Measurements from ENCODE around the gene EEF1AKMT3. TPM values are rescaled to one million over a fixed set of nuclear protein-coding genes. Genes with fewer than 3 reads are reported as not detected.

EEF1AKMT3 gene
- total RNA-seq, 2 experiments from 2014 or later: 3.8 to 4.1 TPM

DNA sequence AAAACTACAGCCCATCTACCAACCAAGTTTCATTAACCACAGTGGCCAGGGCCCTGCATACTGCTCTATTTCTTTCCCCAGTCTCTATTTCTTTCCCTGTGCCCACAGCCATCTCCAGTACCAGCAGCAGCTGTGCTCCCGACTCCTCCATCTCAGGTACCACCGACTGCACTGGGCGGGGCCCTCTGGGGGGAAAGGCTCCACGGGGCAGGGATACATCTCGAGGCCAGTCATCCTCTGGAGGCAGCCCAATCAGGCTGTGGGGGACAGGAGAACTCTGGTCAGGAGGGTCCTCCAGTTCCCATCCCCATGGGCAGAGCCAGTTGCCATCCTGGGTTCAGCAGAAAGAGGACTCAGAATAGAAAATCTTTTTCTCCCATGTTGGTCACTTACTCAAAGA lies 23.4 kb upstream of the EEF1AKMT3 start:
- peaks cover 23% of the 10 kb centered on the region for H3K36me3 Mint-ChIP-seq
- POLR2A ChIA-PET: interaction anchor here (0.6 to 1.0 kb wide), 2 partner anchors 27 to 29 kb away, joined by 3 to 6 read pairs; no protein-coding TSS in a partner anchor
- no peaks in the 10 kb centered on the region for H3K27me3 Mint-ChIP-seq
- ATAC-seq (ENCODE audit: low read depth) (no peak), DNase-seq (no peak)
- H3K4me1 Mint-ChIP-seq: peaks cover 45% of the 10 kb centered on the region
- H3K27ac Mint-ChIP-seq: no peak overlapping the region
- H3K4me3 Mint-ChIP-seq: no peak overlapping the region
- no peaks in the 10 kb centered on the region for H3K9me3 Mint-ChIP-seq

DNA sequence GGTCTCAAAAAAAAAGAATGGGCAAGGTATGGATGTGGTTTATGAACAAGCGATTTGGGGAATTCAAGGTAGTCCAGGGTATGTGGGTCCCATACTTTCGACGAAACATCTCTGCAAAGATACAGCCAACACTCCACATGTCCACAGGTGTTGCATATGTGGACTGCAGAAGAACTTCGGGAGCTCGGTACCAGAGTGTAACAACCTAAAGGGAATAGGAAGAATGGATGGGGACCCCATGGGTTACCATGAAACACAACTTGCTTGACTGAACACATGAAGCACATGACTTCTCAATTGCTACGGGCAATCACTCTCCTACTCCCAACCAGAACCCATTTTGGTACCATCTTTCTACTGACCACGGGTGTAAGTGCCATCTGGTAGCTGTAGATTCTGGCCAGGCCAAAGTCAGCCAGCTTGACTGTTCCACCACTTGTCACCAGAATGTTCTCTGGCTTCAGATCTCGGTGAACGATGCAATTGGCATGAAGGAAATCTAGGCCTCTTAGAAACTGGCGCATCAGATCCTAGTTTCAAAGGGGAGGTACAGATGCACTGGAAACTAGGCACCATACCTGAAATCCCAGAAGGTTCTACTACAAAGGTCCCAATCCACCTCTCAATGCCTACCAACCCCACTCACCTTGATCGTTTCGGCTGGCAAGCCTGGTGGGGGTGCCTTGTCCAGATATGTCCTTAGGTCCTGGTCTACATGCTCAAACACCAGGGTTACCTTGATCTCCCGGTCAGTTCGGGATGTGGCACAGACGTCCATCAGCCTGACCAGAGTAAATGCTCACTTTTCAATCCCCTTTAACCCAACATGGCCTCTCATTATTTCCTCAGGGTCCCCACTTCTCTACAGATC lies 21.6 kb upstream of the EEF1AKMT3 start:
- POLR2A ChIA-PET: interaction anchor here (0.6 kb wide), 1 partner anchor 82 kb away, joined by 3 read pairs; no protein-coding TSS in a partner anchor
- H3K36me3 Mint-ChIP-seq: peaks cover 23% of the 10 kb centered on the region
- ATAC-seq (ENCODE audit: low read depth): no peak
- DNase-seq: no peak
- H3K4me3 Mint-ChIP-seq: peak overlapping the region; percentile 93
- H3K27me3 Mint-ChIP-seq: no peaks in the 10 kb centered on the region
- peak overlapping the region; percentile 83 for H3K27ac Mint-ChIP-seq
- no peaks in the 10 kb centered on the region for H3K9me3 Mint-ChIP-seq
- H3K4me1 Mint-ChIP-seq: peaks cover 41% of the 10 kb centered on the region

DNA sequence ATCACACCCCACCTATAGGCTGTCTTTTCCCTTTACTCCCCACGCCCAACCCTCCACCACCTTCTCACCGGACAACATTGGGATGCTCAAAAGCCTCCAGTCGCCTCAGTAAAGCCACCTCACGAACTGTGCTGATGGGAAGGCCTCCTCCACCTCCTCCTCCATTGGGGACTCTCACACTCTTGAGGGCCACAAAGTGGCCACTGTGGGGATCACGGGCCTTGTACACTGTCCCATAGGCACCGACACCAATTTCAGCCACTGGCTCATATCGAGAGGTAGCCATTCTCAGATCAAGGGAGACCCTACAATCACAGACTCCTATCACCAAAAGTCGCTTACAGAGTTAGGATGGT lies 21.0 kb upstream of the EEF1AKMT3 start:
- Mint-ChIP-seq H3K36me3 (peaks cover 23% of the 10 kb centered on the region), H3K27me3 (no peaks in the 10 kb centered on the region), H3K4me1 (peaks cover 36% of the 10 kb centered on the region), H3K4me3 (peak overlapping the region; percentile 93), H3K9me3 (no peaks in the 10 kb centered on the region), H3K27ac (peak overlapping the region; percentile 83)
- POLR2A ChIA-PET: interaction anchor here (0.6 to 1.2 kb wide), 3 partner anchors 10 to 144 kb away, joined by 3 to 10 read pairs (median 3); no protein-coding TSS in a partner anchor
- DNase-seq (no peak), ATAC-seq (ENCODE audit: low read depth) (no peak)

DNA sequence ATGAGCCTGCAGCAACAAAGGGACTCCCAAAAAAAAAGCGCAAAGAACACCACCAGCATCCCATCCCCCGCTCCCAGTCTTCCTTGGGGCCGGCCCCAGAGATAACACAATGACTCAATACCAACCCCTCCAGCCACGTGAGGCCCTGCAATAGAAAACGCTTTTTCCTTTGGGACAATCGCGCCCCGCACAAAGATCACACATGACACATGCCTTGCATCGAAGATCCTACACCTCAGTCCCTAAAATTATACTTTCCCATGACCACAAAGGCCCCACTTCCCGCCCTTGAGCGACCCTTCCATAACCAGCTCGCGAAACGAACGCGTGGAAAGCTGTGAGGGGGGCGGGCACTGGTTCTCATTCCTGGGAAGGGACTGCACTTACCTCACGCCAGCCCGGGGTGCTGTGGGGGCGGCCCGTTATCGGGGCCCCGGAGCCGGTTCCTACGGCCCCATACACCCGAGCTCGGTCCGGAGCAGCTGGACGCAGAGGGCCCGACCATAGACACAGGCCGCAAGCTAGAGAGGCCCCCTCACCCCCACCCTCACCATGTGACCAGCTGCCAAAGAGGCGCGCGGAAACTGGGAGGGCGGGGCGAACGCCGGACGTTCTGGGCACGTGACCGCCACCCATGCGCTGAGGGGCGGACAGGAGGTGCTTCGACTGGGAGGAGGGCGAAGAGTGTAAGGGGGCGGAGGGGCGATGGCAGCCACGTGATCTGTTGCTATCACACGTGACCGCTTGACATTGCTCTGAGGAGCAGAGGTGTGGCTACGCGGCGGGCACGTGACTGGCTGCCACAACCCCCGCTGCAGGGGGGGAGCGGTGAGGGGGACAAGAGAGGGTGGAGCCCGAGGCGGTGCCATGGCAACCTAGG lies 20.4 kb upstream of the EEF1AKMT3 start, which contains the start of gene CDK4:
TSS of gene CDK4 (minus strand) at position 523 of the 880 bp plus-strand sequence. CDS start 593 bp downstream, outside the sequence.
- peak within 1 kb of the TSS; percentile 93 for H3K4me3 Mint-ChIP-seq
- DNase-seq (peak; percentile 99), ATAC-seq (ENCODE audit: low read depth) (peak; percentile 77)
- H3K9me3 Mint-ChIP-seq: no peaks in the 10 kb centered on the region
- POLR2A ChIA-PET: interaction anchor here (0.6 to 1.2 kb wide), 5 partner anchors 10 to 272 kb away, joined by 3 to 10 read pairs (median 3); partner anchors contain the start of genes ARHGAP9, EEF1AKMT3 and METTL1
- peaks cover 23% of the 10 kb centered on the region for H3K36me3 Mint-ChIP-seq
- H3K4me1 Mint-ChIP-seq: peaks cover 40% of the 10 kb centered on the region
- H3K27ac Mint-ChIP-seq: peak within 1 kb of the TSS; percentile 83
- no peaks in the 10 kb centered on the region for H3K27me3 Mint-ChIP-seq

DNA sequence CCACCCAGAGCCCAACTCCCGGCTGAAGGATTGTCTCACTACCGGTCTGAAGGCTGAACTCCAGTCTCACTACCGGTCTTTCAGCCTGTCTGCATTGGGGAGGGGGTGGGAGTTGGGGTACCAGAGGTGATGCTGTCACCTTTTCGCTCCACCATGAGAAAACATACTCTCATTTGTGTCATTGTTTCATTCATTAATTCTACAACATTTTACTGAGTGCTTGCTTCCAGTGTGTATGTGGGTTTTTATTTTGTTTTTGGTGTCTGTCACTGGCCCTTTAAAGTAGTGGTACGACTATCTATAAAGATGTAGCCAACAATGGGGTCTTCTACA lies 19.8 kb upstream of the EEF1AKMT3 start:
- POLR2A ChIA-PET: interaction anchor here (0.7 to 1.2 kb wide), 4 partner anchors 11 to 273 kb away, joined by 3 to 10 read pairs (median 3); partner anchors contain the start of genes ARHGAP9, EEF1AKMT3 and METTL1
- Mint-ChIP-seq H3K4me3 (peak overlapping the region; percentile 93), H3K9me3 (no peaks in the 10 kb centered on the region), H3K27me3 (no peaks in the 10 kb centered on the region), H3K36me3 (peaks cover 20% of the 10 kb centered on the region), H3K27ac (peak overlapping the region; percentile 83), H3K4me1 (peaks cover 41% of the 10 kb centered on the region)
- no peak for DNase-seq
- no peak for ATAC-seq (ENCODE audit: low read depth)

DNA sequence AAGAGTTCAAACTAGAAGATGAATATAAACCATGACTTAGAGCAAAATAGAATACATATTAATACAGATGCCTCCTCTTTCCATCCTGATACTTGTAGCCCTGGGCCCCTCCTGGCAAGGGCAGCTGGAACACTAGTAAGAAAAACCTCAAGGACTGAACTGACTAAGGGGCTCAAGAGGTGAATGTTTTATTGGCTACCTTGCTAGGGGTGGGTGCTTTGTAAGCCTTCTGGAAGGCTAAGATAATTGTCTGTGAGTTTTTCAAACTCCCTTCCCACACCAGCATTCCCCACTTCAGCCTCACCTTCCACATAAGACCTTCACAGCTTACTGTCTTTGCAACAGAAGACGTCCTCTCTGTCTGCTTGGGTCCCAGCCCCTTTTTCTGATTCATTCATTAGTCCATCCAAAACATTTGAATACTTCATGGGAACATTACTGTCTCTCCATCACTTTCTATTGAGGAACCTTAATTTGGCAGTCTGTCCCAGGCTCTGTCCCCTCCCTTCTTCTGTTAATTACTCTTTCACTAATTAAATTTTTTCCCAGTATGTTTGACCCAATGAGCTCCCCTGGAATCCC lies 18.6 kb upstream of the EEF1AKMT3 start:
- Mint-ChIP-seq H3K4me3 (peak overlapping the region; percentile 87), H3K36me3 (peaks cover 20% of the 10 kb centered on the region), H3K27ac (peak overlapping the region; percentile 85), H3K4me1 (peaks cover 41% of the 10 kb centered on the region), H3K9me3 (no peaks in the 10 kb centered on the region), H3K27me3 (no peaks in the 10 kb centered on the region)
- POLR2A ChIA-PET: interaction anchor here (0.8 to 1.0 kb wide), 2 partner anchors 9 to 12 kb away, joined by 3 to 4 read pairs; partner anchors contain the start of genes CYP27B1 and TSPAN31
- DNase-seq (no peak), ATAC-seq (ENCODE audit: low read depth) (no peak)

DNA sequence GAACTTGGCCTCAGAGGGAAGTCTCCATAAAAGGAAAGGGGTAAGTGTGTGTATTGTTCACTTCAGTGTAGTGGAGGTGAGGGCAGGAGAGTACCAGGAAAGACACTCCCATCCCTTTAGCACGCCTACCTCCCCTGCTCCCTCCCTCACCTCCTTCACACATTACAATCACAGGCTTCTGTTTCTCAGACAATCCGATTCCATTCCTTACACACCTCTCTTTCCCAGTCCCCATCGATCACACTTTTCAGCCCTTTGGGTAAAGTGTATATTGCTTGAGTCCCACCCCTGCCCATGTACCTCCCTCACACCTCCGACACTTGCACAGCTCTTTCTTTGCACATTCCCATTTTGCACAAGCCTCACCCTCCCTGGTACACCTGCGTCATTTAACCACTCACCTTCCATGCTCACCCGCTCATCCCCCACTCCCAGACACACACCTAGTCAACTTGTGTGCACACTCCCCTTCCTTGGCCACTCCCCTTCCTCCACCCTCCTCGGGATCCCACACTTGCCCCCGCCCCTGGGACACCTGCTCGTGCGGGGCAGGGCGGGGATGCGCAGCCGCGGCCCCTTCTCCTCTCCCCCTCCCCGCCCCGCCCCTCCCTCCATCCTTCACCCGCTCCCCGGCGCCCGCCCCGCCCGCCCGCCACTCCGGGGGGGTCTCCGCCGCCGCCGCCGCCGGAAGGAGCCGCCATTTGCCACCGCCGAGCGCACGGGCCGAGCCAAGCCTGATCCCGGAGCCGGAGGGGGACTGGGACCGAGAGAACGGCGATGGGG lies 17.8 kb upstream of the EEF1AKMT3 start, which contains the start of gene MARCHF9:
TSS of gene MARCHF9 (plus strand) at position 693 of the 783 bp plus-strand sequence. CDS start 426 bp downstream, outside the sequence.
- H3K9me3 Mint-ChIP-seq: no peaks in the 10 kb centered on the region
- peak within 1 kb of the TSS; percentile 85 for H3K27ac Mint-ChIP-seq
- POLR2A ChIA-PET: interaction anchor here (0.8 to 3.1 kb wide), 5 partner anchors 10 to 27 kb away, joined by 3 to 20 read pairs (median 4); partner anchors contain the start of genes CYP27B1 and TSPAN31
- peak; percentile 49 for ATAC-seq (ENCODE audit: low read depth)
- DNase-seq: peak; percentile 82
- peaks cover 20% of the 10 kb centered on the region for H3K36me3 Mint-ChIP-seq
- H3K27me3 Mint-ChIP-seq: no peaks in the 10 kb centered on the region
- H3K4me3 Mint-ChIP-seq: peak within 1 kb of the TSS; percentile 87
- peaks cover 45% of the 10 kb centered on the region for H3K4me1 Mint-ChIP-seq

DNA sequence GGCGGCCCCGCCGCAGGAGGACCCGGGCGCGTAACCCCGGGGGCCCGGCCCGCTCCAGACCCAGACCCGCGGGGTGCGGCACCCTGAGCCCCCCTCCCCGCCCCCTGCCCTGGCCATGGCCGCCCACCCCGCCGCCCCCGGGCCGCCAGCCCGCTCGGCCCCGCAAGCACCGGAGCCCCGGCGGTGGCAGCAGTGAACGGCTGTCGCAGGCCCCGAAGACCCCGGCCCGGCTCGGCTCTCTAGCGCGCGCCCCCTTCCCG lies 17.3 kb upstream of the EEF1AKMT3 start:
- POLR2A ChIA-PET: interaction anchor here (1.4 to 3.1 kb wide), 3 partner anchors 11 to 26 kb away, joined by 4 to 20 read pairs (median 4); partner anchors contain the start of gene CYP27B1
- H3K27me3 Mint-ChIP-seq: no peaks in the 10 kb centered on the region
- no peaks in the 10 kb centered on the region for H3K9me3 Mint-ChIP-seq
- H3K27ac Mint-ChIP-seq: no peak overlapping the region
- no peak for DNase-seq
- peaks cover 45% of the 10 kb centered on the region for H3K4me1 Mint-ChIP-seq
- ATAC-seq (ENCODE audit: low read depth): no peak
- peaks cover 20% of the 10 kb centered on the region for H3K36me3 Mint-ChIP-seq
- peak overlapping the region; percentile 43 for H3K4me3 Mint-ChIP-seq

DNA sequence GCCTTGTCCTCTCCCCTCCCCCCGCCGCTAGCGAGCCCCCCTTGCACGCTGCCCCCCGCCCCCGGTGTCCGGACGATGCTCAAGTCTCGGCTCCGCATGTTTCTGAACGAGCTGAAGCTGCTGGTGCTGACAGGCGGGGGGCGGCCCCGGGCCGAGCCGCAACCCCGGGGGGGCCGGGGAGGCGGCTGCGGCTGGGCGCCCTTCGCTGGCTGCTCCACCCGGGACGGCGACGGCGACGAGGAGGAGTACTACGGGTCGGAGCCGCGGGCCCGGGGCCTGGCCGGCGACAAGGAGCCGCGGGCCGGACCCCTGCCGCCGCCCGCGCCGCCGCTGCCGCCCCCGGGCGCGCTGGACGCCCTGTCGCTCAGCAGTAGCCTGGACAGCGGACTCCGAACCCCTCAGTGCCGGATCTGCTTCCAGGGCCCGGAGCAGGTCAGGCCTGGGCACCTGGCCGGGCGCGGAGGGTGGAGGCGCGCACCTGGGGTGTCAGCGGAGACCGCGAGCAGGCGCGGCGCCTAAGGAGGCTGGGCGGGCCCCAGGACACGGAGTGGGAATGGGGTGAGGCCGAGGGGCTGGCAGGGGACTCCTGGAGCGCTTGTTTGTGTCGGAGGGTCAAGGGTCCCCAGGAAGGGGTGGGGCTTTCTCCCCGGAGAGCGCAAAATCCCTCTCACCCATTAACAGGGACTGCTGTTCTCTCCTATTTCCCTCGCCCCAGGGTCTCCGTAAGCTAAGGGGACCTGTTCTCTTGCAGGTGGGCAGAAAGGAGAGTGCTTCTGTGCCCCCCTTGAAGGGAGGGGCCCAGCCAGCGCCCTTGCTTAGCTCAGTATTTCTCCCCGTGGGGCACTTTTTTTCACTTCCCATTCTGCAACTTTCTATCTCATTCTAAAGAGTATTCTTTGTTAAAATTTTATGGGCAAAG lies 16.7 kb upstream of the EEF1AKMT3 start:
- Mint-ChIP-seq H3K27ac (peak overlapping the region; percentile 60), H3K4me1 (peaks cover 40% of the 10 kb centered on the region), H3K4me3 (peak overlapping the region; percentile 82), H3K9me3 (no peaks in the 10 kb centered on the region), H3K36me3 (peaks cover 15% of the 10 kb centered on the region), H3K27me3 (no peaks in the 10 kb centered on the region)
- POLR2A ChIA-PET: interaction anchor here (0.6 to 3.1 kb wide), 7 partner anchors 10 to 1828 kb away, joined by 3 to 20 read pairs (median 5); partner anchors contain the start of genes CYP27B1, EEF1AKMT3 and METTL1
- DNase-seq (peak; percentile 67), ATAC-seq (ENCODE audit: low read depth) (no peak)

DNA sequence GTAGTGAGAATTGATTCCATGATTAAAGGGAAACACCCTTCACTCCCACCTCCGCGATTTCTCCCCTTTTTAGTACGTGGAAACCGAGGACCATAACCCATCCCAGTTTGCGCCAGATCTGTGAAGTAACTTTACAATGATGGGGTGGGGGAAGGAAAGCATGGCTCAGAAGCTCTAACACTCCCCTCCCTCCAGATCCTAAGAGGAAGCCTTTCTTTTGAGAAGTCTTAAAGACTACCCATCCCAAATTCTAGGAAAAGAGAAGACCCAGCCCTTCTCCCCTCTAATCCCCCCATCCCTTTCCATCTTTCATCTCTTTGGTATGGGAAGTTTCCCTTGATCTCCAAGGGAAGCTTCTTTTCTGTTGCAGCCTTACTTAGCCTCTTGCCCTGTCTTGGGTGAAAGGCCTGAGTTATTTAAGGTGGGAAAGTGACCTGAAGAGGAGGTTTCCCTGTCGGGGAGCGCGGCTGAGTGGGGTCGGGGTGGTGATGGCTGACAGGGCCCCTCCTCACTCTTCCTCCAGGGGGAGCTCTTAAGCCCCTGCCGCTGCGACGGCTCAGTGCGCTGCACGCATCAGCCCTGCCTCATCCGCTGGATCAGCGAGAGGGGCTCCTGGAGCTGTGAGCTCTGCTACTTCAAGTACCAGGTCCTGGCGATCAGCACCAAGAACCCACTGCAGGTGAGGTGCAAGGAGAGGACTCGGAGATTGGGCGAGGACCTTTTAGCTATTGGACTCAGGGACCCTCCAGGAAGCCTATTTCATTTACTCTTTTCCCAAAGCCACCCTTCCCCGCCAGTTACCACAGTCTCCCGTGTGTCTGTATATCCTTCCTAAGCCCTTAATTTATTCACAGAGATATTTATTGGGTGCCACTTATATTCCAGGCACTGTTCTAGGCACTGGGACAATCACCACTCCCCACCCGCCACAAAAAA lies 15.7 kb upstream of the EEF1AKMT3 start:
- POLR2A ChIA-PET: interaction anchor here (0.6 to 3.1 kb wide), 6 partner anchors 9 to 1829 kb away, joined by 3 to 20 read pairs (median 6); partner anchors contain the start of genes CYP27B1, EEF1AKMT3 and METTL1
- Mint-ChIP-seq H3K27me3 (no peaks in the 10 kb centered on the region), H3K9me3 (no peaks in the 10 kb centered on the region), H3K36me3 (peaks cover 6% of the 10 kb centered on the region), H3K27ac (peak overlapping the region; percentile 60), H3K4me3 (peak overlapping the region; percentile 82), H3K4me1 (peaks cover 32% of the 10 kb centered on the region)
- peak; percentile 26 for ATAC-seq (ENCODE audit: low read depth)
- peak; percentile 76 for DNase-seq
